Parathyroid adenoma (tissue), 2 donors: ENCODE data around the gene MAPK11.

Experiments
- H2AFZ ChIP-seq: fragments of 300-600 bp; sonication (generic); one replicate; pipeline ENCODE4 v1.7.0; 2017; ENCODE audit warnings: antibody characterized with exemption, mild to moderate bottlenecking
- H3K27ac ChIP-seq: fragments of 300-600 bp; sonication (generic); one replicate; pipeline ENCODE4 v1.7.0; 2017
- H3K27me3 ChIP-seq: fragments of 300-600 bp; sonication (generic); one replicate; pipeline ENCODE4 v1.7.0; 2017; ENCODE audit warnings: low read length; ENCODE audit not compliant: control insufficient read depth, insufficient read depth
- H3K36me3 ChIP-seq: fragments of 300-600 bp; sonication (generic); one replicate; pipeline ENCODE4 v1.7.0; 2017; ENCODE audit warnings: low read length; ENCODE audit not compliant: control insufficient read depth, insufficient read depth
- H3K4me1 ChIP-seq: fragments of 300-600 bp; sonication (generic); one replicate; pipeline ENCODE4 v1.7.0; 2017; ENCODE audit warnings: control low read depth
- H3K4me2 ChIP-seq: fragments of 300-600 bp; sonication (generic); one replicate; pipeline ENCODE4 v1.7.0; 2017; ENCODE audit warnings: low read length
- H3K4me3 ChIP-seq: fragments of 300-600 bp; sonication (generic); one replicate; pipeline ENCODE4 v1.7.0; 2017; ENCODE audit warnings: low read depth, low read length
- H3K79me2 ChIP-seq: fragments of 300-600 bp; sonication (generic); one replicate; pipeline ENCODE4 v1.7.0; 2017; ENCODE audit warnings: control low read depth
- H3K9ac ChIP-seq: fragments of 300-600 bp; sonication (generic); one replicate; pipeline ENCODE4 v1.7.0; 2017; ENCODE audit warnings: mild to moderate bottlenecking
- H3K9me3 ChIP-seq: fragments of 300-600 bp; sonication (generic); one replicate; pipeline ENCODE4 v1.7.0; 2017; ENCODE audit warnings: low read length; ENCODE audit not compliant: control insufficient read depth
- TF ChIP-seq, protein P1 (sequence below): fragments of 300-600 bp; sonication (generic); IDR thresholded peaks from one replicate; pipeline ENCODE4 v1.7.0; 2017; ENCODE audit warnings: antibody characterized with exemption, mild to moderate bottlenecking
- donor health status: primary hyperparathyroidism.

The MAPK11 gene

DNA sequence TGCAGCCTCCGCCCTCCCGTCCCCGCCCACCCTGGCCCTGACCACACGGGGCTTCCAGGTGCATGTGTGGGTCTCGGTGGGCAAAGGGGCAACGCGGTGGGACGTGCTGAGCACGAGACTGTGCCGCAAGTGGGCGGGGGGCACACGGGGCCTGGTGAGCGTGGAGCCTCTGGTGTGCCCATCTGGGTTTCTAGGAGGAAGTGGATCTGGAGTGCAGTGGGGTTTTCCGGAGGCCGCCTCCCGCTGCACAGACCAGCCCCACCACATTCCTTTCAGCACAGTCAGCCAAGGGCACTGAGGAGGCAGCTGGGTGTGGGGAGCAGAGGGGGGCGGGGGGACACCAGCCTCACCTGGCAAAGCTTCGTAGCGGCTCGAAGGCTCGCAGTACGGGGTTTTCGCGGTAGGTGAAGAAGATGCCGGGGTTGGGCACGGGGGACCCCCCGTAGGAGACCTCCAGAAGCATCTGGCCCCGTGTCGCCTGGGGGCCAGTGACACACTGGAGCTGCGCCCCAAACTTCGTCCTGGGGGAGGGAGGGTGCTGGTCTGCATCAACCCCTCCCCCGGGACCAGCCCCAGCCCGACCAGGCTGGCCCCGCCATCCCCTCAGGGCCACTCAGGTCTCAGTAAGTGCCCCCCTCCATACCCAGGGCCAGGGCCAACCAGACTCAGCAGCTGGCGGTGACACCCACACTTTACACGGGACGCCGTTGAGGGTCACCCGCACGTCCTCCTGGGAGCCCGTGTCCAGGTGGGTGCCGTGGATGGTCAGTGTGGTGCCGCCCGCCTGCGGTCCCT lies 12.4 kb upstream of the MAPK11 start:
- TF ChIP-seq, protein P1, sequence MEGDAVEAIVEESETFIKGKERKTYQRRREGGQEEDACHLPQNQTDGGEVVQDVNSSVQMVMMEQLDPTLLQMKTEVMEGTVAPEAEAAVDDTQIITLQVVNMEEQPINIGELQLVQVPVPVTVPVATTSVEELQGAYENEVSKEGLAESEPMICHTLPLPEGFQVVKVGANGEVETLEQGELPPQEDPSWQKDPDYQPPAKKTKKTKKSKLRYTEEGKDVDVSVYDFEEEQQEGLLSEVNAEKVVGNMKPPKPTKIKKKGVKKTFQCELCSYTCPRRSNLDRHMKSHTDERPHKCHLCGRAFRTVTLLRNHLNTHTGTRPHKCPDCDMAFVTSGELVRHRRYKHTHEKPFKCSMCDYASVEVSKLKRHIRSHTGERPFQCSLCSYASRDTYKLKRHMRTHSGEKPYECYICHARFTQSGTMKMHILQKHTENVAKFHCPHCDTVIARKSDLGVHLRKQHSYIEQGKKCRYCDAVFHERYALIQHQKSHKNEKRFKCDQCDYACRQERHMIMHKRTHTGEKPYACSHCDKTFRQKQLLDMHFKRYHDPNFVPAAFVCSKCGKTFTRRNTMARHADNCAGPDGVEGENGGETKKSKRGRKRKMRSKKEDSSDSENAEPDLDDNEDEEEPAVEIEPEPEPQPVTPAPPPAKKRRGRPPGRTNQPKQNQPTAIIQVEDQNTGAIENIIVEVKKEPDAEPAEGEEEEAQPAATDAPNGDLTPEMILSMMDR = no peak
- no peaks in the 10 kb centered on the region for H3K36me3 ChIP-seq
- no peak overlapping the region for H3K27ac ChIP-seq

DNA sequence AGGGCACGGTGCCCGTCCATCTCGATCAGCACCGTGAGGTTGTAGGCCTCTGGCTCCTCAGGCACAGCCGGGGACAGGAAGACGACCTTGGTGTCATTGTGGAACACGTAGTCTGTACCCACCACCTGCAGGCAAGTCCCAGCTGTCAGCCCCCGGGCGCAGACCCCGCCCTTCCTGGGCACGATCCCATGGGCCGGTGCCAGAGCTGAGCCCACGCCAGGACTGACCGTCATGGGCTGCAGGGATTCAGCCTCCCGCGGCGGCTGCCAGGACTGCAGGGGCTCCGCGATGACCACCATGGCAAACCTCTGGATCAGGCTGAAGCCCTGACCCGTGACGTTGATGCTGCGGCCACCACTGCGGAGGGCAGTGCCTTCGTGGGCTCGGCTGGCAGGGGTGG lies 11.8 kb upstream of the MAPK11 start:
- Histone ChIP-seq H3K9ac (no peak overlapping the region), H3K36me3 (no peaks in the 10 kb centered on the region), H3K79me2 (no peaks in the 10 kb centered on the region), H3K4me1 (peaks cover 5% of the 10 kb centered on the region), H3K4me2 (peak overlapping the region; percentile 17), H3K27ac (no peak overlapping the region), H3K9me3 (no peaks in the 10 kb centered on the region), H2AFZ (no peak overlapping the region), H3K4me3 (no peak overlapping the region), H3K27me3 (no peaks in the 10 kb centered on the region)
- TF ChIP-seq, protein P1 = no peak

More for the DNA sequence above, 12.4 kb upstream of the MAPK11 start:
- Histone ChIP-seq H3K9ac (no peak overlapping the region), H3K27me3 (no peaks in the 10 kb centered on the region), H2AFZ (no peak overlapping the region), H3K9me3 (no peaks in the 10 kb centered on the region), H3K4me2 (no peak overlapping the region), H3K4me1 (peaks cover 5% of the 10 kb centered on the region), H3K4me3 (no peak overlapping the region), H3K79me2 (no peaks in the 10 kb centered on the region)

DNA sequence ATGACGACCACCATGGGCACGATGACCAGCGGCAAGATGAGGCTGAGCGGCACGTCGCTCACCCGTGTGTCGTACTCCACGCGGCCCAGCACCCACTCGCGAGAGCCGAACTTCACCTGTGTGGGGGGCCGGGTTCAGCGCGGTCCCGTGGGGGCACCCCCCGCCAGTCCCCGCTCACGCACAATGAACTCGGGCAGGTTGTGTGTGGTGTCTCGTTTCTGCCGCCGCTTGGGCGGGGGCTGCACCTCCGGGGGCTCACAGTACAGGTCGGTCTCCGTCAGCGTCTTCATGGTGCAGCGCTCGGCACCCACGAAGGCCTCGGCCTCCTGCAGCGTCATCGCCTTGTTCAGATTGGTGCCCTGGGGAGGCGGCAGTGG lies 11.2 kb upstream of the MAPK11 start:
- Histone ChIP-seq H3K4me2 (no peak overlapping the region), H3K27ac (no peak overlapping the region), H3K79me2 (no peaks in the 10 kb centered on the region), H2AFZ (no peak overlapping the region), H3K27me3 (no peaks in the 10 kb centered on the region), H3K4me1 (no peaks in the 10 kb centered on the region), H3K4me3 (no peak overlapping the region), H3K36me3 (no peaks in the 10 kb centered on the region), H3K9ac (no peak overlapping the region), H3K9me3 (no peaks in the 10 kb centered on the region)
- TF ChIP-seq, protein P1 = no peak

DNA sequence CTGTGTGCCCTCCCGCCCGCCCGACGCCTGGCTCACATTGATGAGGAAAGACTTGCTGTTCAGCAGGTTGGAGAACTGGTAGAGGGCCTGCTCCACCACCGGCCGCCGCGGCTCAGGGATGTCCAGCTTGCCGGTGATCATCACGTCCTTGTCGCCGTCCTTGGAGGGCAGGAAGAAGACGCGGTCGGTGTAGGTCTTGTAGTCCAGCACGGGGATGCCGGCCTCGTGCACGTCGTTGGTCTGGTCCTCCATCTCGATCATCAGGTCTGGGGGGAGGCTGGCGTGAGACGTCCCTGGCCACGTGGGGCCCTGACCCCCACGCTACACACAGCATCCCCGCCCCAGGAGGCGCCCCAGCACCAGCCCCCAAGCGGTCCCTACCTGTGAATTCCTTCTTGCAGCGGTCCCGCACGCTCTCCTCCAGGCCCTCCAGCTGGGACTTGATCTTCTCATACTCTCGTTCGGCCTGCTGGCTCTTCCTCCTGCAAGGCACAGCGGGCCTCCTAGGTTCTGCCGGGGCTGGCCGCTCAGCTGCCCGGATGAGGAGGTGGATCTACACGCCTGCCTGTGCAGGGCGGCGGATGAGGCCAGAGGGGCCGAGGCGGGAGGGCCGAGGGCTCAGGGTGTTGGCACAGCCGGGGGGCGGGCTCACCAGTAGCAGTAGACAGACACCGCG lies 10.7 kb upstream of the MAPK11 start:
- Histone ChIP-seq H3K4me1 (no peaks in the 10 kb centered on the region), H3K27ac (no peak overlapping the region), H3K36me3 (no peaks in the 10 kb centered on the region)

More for the DNA sequence above, 10.7 kb upstream of the MAPK11 start:
- H3K4me2 ChIP-seq = no peak overlapping the region
- no peaks in the 10 kb centered on the region for H3K9me3 ChIP-seq
- no peak overlapping the region for H3K4me3 ChIP-seq
- no peaks in the 10 kb centered on the region for H3K27me3 ChIP-seq
- no peak overlapping the region for H3K9ac ChIP-seq
- no peak overlapping the region for H2AFZ ChIP-seq
- TF ChIP-seq, protein P1 = no peak
- no peaks in the 10 kb centered on the region for H3K79me2 ChIP-seq
